T1000 (cell line): ENCODE measurements around the gene SORCS2.

Experiments
- DNase-seq: peaks from one replicate; lab custom pipeline; 2025; ENCODE audit warnings: mixed read lengths; lab: John Stamatoyannopoulos, UW

SORCS2 gene

DNA sequence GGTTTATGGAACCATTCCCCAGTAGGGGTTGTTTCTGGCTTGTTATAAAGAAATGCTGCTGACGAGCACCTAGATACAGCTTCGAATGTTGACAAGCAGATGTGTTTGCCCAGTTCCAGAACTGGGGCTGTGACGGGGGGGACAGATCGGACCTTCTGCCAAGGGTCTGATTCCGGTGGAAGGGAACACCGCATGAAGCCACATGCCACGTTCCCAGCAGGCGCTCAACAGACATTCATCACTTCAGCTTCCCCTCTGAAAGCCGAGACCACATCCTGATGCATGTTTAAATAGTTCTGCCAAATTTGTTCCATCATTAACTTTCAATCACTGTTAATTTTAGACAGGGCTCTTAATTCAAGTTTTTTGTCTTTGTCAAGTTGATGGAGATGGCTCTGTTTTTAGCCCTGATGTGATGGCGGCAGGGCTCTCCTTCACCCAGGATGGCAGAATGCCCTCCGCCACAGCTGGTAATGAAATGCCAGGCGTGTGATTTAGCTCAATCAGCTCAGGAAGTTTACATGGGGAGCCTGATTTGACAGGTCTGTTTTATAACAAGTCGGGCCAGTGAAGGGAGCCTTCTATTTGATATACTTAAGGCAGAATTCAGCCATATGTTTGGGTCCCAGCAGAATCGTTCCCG, 185.0 kb downstream of the SORCS2 start:
- DNase-seq = no peak

GRCh38 chr4:7379186-7379585, 186.8 kb downstream of the SORCS2 start:
- no peak for DNase-seq

DNA sequence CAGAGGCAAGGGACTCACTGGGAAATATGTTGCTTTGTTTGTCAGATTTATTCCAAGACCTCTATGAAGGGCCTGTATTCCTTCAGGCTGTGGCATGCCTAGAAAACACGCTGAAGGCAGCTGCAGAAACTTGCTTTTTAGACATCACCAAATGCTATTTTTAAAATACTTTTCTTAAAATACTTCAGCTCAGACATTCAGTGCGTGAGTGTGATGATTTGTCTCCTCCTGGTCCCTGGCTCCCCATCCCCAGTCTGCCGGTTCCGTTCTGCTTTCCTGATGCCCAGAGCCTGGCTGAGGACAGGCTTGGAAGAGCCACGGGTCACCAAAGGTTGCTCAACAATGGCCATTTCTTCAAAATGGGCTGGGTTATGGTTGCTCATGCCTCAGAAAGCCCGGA, 187.4 kb downstream of the SORCS2 start:
- DNase-seq = no peak

DNA sequence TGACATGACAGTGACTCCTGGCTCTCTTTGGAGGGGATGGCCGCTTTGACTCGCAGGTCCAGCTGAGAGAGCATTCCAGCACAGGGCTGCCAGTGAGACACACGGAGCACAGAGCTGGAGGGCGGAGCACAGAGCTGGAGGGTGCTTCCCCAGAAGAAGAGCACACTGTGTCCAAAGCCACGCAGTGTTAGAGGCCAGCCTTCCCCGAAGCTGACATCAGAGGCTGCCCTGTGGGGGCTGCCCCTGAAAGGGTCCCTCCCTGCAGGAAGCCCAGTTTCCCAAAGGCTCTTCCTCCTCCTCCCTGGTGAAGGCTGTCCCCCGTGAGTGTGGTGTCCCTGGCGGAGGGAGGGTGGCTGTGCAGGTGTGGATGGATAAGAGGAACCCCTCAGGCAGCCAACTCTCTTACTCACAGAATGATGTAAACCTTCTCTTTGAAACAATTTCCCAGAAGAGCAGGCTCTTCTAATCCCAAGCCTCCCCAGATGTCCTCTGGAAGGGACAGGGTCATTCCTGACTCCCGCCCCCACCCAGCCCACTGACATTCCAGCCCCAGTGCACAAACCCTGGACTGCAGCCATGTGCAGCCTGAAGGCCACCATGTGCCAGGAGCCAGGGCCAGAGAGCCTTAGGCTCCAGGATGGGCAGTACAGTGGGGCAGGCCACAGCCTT, 189.0 kb downstream of the SORCS2 start:
- DNase-seq = no peak

DNA sequence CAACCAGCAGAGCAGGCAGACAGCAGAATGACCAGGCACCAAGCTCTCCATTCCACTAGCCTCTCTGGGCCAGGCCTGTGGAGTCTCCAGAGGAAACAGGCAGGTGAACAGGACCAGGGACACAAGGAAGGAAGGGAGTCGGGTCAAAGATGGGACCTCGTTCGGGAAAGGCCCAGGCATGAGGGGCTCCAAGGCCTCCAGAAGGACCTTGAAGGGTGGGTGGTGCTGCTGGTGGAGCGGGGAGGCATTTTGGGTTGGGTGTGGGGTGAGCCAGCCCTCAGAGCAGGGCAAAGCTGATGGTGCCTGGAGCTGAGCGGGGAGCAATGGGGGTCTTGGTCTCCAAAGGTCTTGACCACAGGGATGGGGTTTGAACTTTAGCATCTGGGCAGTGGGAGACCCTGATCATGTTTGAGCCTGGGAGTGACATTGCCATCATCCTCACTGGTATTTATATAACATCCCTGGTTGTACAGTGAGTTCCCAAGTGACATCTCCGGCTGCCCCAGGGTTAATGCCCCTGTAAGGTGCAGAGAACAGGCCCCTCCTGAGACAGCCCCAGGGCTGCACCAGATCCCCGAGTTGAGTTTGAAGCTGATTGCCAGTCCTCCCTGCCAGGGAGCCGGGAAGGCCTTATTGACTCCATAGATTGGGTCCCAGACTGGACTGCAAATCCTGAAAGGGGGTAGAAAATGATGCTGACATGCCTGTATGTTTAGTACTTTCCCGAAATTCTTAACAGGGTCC, 189.7 kb downstream of the SORCS2 start:
- DNase-seq = no peak

DNA sequence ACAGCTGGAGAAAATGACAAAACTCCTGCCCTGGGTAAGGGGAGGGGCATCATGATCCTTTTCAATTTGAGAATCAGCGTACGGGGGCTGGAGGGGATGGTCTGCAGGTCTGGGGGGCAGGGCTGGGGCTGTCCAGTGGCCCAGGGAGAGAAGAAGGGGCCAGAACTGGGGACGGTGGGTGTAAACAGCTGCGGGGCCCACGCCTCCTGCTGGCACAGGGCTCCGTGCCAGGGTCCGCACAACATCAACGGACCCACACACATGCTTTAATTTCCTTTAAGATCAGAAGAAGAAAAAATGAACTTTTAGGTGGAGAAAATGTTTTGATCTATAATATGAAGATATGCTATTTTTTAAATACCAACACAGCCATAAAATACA, 190.3 kb downstream of the SORCS2 start:
- no peak for DNase-seq

GRCh38 chr4:7383266-7383665, 190.9 kb downstream of the SORCS2 start:
- no peak for DNase-seq

DNA sequence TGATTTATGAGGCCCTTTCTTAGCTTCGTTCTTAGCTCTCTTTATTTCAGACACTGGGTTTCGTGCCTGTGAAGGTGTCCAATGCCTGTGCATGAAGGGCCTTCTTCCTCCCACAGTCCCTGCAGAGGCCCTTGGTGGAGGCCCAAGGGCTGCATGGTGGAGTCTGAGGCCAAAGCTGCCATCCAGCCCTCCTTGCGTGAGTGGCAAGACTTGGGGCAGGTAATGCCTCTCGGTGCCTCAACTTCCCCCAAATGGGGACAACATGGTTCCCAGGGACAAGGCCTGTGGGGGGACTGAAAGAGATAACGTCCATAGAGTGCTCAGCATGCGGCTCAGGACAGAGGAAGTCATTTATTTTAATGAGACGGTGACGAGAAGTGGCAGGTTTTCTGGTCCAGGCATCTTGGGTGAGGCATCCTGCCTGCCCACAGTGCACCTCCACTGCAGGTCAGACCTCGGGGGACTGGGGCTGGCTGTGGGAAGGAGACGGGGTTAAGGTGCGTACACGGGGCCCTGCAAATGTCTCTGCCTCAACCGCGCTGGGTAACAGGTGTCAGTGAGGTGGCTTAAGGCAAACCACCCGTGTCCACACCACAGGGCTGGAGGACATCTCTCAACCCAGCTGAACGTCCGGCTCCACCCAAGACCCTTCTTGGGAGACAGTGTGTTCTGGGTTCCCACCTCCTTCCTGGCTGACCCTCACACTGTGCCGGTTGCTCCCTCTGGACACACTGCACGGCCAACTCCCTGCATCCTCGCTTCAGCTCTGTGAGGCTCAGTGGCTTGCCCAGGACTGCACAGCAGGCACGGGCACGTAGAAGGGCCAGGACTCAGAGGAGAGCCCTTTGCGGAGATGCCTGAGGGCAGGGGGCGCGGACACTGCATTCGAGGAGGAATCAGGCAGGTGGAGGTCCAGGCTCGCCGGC, 191.9 kb downstream of the SORCS2 start:
- no peak for DNase-seq

GRCh38 chr4:7384929-7385890, 192.9 kb downstream of the SORCS2 start:
- no peak for DNase-seq

- DNase-seq = no peak
Measured at GRCh38 chr4:7387925-7388324, 195.6 kb downstream of the SORCS2 start.

GRCh38 chr4:7388627-7389026, 196.3 kb downstream of the SORCS2 start:
- DNase-seq = no peak

- DNase-seq = no peak
Measured at GRCh38 chr4:7389101-7389701, 196.9 kb downstream of the SORCS2 start.

GRCh38 chr4:7389719-7390118, 197.4 kb downstream of the SORCS2 start:
- no peak for DNase-seq

DNA sequence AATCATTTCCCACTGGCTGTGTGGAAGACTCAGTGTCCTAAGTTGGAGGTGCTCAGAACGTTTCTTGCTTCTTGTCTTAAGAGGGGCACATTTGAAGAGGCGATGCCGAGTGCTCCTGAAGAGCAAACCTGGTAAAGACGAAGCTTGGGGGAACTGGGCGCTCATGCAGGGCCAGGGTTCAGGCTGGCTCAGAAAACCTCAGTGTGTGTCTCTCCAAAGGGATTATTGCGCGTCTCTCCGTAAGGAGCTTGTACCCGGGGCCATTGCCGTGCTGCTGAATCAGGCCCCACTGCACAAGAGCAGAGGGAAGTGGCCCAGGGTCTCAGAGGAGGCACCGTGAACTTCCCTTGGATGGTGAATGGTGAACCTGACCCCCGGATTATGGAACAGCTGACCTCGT, 198.0 kb downstream of the SORCS2 start:
- no peak for DNase-seq

DNA sequence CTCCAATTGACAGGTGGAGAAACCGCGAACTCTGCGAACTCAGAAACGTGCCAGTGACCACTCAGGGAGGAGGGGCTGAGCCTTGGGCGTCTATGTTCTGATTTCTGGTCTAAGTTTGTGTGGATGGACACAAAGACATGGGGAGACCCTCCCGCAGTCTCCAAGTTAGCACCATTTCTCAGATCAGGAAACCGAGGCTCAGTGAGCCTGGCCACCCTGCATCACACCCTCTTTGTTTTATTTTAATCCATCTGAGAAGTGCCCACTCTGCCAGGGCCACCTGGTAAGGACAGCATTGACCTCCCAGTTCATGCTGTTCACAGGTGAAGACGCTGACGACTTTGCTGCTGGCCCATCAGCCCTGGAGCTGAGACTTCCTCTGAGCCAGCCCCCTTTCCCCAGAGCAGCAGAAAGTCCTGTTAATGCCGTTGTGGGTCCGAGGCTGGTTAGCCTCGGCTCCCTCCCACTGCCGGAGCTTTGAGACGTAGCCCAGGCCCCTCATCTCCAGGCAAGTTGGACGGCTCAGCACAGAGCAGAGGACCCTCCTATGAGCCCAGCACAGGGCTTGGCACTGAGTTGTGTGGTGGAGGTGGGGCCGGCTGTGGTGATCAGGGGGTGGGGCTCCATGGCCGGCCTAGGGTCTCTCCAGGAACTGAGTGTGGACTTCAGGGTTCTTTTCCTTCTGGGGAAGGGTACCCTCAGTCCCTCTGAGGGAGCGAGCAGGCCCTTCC, 198.7 kb downstream of the SORCS2 start:
- no peak for DNase-seq

DNA sequence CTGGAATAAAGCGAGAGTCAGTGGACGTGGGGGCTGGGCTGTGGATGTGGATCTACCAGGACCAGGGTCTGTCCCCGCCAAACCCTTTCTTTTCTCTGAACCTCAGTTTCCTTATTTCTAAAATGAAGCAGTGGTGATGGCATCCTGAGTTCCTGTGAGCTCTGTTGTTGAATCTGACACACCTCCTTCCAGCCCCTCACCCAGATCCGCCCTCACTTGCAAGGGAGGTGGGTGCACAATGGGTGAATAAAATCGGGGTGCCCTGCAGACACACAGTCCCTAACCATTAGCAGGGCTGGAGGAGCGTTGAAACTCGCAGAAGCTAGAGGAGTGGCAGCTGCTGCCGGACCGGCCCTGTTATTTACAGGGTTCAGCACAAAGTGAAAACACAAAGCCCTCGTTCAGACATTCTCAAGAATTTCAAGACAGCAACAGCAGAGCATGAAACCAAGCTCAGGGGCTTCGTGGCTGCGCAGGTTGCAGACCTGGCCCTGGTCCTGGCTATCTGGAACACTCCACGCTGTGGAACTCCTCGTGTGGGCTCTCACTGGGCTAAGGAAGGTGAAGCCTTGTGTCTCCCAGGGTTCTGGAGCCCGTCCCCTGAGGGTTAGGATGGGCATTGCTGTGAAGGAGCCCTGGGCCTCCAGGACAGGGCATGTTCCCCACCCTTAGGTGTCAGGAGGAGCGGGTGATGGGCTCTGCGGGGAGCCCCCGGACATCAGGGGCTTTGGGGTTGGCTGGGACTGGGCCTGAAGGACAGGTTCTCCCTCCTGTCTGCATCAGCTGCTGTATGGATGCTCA, 199.5 kb downstream of the SORCS2 start:
- no peak for DNase-seq

DNA sequence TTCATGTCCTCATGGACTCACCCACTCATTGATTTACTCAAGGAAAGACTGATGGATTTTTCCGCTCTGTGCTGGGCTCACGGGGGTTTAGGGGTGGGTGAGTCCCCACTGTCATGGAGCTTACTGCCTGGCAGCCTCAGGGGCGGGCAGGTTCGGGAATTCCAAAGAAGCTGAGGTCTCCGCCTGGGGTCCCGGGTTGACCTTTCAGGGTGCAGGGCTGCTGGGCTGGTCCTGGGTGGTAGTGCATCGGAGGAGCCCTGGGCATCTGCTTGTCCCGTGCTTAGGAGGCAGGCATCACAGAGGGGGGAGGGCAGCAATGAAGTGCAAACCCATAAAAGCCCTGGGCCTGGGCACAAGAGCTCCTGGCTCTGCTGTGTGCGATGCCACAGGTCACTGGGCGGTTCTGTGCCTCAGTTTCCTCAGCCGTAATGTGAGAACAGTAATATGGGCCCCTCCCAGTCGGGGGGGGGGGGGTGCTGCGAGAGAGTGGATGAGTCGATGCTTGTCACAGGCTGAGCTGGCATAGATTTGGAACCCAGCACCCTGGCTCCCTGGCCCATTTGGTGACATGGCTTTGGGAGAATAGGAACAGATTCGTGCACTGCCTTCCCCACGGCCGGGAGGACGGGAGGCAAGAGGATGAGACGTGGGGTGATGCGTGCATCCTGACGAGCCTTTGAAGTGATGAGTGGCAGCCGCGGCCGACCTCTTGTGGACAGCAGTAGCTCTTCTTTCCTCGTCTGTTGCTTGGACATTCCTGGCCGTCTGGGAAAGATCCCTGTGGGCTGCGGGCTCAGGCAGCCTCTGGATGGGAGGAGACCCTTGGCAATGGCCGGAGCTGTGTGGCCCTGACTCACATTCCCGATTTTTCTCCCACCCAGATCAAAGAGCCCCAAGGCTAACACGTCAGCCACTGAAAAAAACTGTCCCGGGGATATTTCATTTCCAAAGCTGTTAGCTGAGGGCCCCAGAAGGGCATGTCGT, 200.4 kb downstream of the SORCS2 start:
- peak; percentile 63 for DNase-seq
